Measurements from ENCODE around the gene DDX54. TPM values are rescaled to one million over a fixed set of nuclear protein-coding genes. Genes with fewer than 3 reads are reported as not detected.
"Not testable (repeated sequence)": the region's sequence is repeated elsewhere in the genome, so short reads cannot be mapped to it uniquely, and the experiment has no call there.

The DDX54 gene
- total RNA-seq, 1 donor from 2014 or later, result 43.9 TPM

DNA sequence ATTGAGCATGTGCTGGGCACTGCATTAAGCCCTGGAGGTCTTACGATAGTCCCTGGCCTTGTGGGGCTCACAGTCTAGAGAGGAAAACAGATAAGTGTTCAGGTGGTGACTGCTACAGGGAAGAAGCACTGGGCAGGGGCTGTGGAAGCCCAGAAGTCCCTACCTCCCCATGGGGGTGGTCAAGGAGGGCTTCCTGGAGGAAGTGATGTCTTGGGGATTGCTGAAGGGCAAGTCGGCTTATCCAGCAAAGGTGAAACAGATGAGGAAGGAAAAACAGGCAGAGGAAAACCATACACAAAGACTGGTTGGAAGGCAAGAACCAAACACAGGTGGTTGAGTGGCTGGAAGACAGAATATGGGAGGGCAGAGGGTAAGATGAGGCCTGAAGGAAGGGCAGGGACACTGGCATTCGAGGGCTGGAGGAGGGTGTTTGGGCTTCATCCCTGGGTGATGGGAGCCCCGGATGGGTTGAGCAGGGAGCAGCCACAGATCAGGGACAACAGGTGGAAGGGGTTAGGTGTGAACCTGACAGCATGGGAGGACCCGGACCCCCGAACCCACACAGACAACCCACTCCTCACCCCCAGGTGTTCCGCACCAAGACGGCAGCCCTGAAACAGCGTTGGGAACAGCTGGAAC is 33.0 kb downstream of the DDX54 start:
- DNase-seq (ENCODE audit: low spot score) (no peak), ATAC-seq (no peak)
- intact Hi-C loops (cut with DNase I), result no loop called here

DNA sequence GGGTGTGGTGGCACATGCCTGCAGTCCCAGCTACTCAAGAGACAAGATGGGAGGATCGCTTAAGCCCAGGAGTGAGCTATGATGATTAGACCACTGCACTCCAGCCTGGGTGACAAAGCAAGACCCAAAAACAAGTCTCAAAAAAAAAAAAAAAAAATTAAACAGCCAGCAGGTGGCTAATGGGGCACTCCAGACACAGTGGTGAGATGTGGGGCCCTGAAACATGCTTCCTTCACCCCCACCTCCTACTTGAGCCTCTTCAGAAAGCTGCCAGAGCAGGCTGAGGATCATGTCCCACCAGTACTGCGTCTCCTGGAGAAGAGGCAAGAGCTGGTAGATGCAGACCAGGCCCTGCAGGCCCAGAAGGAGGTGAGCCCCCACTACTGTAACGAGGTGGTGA is 33.6 kb downstream of the DDX54 start:
- intact Hi-C loops (cut with DNase I), result no loop called here
- no peak for ATAC-seq
- DNase-seq (ENCODE audit: low spot score), result no peak

DNA sequence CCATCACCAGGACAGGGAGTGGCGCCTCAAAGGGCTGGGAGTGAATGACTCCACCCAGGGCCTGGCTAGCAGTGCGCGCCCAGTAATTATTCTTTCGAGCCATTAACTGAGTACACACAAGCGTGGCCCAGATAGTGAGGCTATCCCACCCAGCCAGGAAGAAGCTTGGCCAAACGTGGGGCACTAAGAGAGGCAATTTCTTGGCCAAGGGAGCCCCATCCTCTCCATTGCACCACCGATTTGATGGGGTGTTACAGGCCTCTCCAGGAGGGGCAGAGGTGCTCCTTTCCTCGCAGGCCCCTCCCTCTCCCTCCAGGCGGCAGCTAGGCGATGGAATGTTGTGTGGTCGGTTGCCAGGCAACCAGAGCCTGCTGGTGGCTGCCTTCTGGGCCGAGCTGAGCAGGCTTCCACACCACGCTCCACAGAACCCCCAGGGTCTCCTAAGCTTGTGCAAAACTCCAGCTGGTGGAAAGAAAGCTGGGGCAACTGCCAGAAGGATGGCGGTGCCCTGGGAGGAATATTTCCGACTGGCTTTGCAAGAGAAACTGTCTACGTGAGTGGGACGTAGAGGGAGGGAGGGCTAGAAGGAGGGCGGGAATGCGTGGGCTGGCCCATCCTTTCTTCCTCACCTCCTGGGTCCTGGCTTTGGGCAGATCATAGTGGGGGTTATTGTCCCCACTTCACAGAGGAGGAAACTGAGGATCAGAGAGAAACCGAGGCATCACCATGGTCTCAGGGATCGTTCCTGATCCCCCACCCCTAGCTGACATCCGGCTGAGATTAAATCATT is 35.7 kb downstream of the DDX54 start, which contains the start of gene CFAP73:
TSS of gene CFAP73 (plus strand) at position 364 of the 790 bp plus-strand sequence. CDS start at position 498, 134 bp downstream.
- peak; percentile 84 for ATAC-seq
- intact Hi-C loops (cut with DNase I), result no loop called here
- DNase-seq (ENCODE audit: low spot score), result peak; percentile 75

DNA sequence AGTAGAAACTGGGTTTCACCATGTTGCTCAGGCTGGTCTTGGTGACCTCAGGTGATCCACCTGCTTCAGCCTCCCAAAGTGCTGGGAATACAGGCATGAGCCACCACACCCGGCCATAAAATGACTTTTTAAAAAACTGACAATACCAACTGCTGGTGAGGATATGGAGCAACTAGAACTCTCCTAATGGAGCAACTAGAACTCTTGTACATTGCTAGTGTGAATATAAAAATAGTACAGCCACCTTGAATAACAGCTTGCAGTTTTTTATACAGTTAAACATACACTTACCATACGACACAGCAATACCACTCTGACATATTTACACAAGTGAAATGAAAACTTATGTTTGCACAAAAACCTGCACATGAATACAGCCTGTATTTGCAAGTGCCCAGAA is 38.3 kb downstream of the DDX54 start:
- intact Hi-C loops (cut with DNase I), result no loop called here
- ATAC-seq, result no peak
- no peak for DNase-seq (ENCODE audit: low spot score)

DNA sequence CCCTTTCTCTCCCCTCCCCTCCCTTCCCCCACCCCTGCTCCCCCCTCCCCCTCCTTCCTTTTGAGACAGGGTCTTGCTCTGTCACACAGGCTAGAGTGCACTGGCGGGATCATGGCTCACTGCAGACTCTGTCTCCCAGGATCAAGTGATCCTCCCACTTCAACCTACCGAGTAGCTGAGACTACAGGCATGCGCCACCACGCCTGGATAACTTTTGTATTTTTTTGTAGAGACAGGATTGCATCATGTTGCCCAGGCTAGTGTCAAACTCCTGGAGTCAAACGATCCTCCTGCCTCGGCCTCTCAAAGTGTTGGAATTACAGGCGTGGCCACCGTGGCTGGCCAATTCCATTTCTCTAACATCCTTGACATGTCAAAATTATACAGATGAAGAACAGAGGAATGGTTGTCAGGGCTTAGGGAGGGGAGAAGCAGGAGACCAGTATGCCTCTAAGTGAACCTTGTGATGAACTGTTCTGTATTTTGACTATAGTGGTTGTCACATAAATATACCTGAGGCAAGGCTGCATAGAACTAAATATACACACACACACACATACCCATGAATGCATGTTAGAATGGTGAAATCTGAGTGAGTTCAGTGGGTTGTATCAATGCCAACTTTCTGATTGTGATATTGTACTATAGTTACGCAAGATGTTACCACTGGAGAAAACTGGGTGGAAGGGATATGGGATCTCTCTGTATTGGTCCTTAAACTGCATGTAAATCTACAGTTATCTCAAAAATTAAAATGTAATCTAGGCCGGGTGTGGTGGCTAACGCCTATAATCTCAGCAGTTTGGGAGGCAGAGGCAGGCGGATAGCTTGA is 39.3 kb downstream of the DDX54 start:
- no peak for ATAC-seq
- DNase-seq (ENCODE audit: low spot score), result no peak
- intact Hi-C loops (cut with DNase I), result no loop called here

DNA sequence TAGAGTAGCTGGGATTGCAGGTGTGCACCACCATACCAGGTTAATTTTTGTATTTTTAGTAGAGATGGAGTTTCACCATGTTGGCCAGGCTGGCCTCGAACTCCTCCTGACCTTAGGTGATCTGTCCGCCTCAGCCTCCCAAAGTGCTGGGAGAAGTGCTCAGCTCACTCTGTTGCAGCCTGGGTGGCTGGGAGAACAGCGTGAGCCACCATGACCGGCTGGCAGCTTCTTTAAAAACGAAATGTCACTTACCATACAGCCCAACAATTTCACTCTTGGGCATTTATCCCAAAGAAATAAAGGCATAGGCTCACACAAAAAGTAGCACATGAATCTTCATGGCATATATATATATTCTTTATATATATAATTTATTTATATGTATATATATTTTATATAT is 40.5 kb downstream of the DDX54 start:
- intact Hi-C loops (cut with DNase I), result no loop called here
- DNase-seq (ENCODE audit: low spot score), result no peak

DNA sequence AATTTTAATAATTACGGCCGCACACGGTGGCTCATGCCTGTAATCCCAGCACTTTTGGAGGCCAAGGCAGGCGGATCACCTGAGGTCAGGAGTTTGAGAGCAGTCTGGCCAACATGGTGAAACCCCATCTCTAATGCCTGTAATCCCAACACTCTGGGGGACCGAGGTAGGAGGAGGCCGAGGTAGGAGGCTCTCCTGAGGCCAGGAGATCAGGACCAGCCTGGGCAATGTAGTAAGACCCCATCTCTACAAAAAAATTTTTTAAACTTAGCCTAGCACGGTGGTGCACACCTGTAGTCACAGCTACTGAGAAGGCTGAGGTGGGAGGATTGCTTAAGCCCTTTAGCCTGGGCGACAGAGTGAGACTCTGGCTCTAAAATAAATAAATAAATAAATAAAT is 41.3 kb downstream of the DDX54 start:
- no peak for ATAC-seq
- intact Hi-C loops (cut with DNase I), result no loop called here
- DNase-seq (ENCODE audit: low spot score), result no peak

More for the DNA sequence above, 40.5 kb downstream of the DDX54 start:
- no peak for ATAC-seq

- DNase-seq (ENCODE audit: low spot score), result no peak
- peak; percentile 59 for ATAC-seq
- intact Hi-C loops (cut with DNase I), result no loop called here
These were observed 42.4 kb downstream of the DDX54 start for GRCh38 chr12:113142886-113143332.

DNA sequence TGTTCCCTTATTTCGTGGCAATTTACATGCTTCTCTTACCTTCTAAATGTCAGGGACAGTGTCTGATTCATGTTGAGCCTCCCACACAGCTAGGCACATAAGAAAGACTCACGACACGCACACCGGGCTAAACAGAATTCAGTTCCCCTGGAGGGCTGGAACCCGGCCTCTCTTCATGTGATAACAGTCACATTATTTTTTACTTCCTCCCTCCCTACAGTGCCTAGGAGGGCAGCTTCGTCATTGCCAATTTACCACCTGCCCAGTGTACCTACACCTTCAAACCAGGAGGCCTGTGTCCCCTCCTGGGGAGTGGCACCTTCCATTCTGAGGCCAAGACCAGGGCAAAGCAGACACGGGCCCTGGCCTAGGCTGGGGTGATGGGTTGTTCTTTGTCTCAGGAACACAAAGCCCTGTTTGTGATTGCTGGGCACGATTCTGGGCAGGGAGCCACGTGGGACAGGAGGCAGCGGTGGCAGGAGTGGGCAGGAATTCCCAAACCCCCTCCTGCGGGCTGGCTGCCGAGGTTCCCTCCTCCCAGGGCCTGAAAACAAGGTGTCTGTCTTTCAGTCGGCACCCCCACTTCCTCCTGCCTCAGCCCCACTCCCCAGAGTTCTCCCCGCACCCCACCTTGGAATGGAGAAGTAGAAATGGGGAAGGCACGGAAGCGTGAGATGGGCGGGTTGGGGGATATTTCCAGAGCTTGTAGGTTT is 42.9 kb downstream of the DDX54 start:
- ATAC-seq (peak; percentile 74), DNase-seq (ENCODE audit: low spot score) (peak; percentile 70)
- intact Hi-C loops (cut with DNase I), result no loop called here

- intact Hi-C loops (cut with DNase I); DNase-seq (ENCODE audit: low spot score); ATAC-seq: not testable (repeated sequence)
These were observed 43.6 kb downstream of the DDX54 start for GRCh38 chr12:113141716-113142115.

DNA sequence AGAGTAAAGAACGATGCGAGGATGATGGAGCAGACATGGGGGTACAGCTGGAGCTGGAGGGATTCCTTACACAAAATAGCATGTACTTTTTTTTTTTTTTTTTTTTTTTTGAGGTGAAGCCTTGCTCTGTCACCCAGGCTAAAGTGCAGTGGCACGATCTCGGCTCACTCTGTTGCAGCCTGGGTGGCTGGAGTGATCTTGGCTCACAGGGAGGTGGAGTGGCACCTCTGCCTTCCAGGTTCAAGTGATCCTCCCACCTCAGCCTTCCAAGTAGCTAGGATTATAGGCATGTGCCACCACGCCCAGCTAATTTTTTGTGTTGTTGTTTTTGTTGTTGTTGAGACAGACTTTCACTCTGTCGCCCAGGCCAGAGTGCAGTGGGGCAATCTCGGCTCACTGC is 44.6 kb downstream of the DDX54 start:
- ATAC-seq, result no peak
- intact Hi-C loops (cut with DNase I), result no loop called here

DNA sequence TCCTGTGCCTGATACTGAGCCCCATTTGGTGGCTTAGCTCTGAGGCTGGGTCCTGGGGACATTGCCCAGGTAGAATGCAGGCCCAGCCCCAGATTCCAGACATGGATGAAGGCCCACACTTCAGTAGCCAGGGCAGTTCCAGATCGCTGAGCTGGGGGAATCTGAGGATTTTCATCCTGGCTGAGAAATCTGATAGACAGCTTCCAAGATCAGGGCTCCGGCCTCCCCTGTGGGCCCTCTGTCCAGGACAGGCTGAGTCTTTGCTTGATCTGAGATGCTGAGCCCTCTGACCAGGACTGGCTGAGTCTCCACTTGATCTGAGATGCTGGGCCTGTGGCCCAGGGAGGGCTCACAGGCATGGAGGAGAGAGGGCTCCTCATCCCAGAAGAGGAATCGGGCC is 46.5 kb downstream of the DDX54 start:
- DNase-seq (ENCODE audit: low spot score), result no peak
- ATAC-seq, result no peak
- intact Hi-C loops (cut with DNase I), result no loop called here

More for the DNA sequence above, 44.6 kb downstream of the DDX54 start:
- no peak for DNase-seq (ENCODE audit: low spot score)

DNA sequence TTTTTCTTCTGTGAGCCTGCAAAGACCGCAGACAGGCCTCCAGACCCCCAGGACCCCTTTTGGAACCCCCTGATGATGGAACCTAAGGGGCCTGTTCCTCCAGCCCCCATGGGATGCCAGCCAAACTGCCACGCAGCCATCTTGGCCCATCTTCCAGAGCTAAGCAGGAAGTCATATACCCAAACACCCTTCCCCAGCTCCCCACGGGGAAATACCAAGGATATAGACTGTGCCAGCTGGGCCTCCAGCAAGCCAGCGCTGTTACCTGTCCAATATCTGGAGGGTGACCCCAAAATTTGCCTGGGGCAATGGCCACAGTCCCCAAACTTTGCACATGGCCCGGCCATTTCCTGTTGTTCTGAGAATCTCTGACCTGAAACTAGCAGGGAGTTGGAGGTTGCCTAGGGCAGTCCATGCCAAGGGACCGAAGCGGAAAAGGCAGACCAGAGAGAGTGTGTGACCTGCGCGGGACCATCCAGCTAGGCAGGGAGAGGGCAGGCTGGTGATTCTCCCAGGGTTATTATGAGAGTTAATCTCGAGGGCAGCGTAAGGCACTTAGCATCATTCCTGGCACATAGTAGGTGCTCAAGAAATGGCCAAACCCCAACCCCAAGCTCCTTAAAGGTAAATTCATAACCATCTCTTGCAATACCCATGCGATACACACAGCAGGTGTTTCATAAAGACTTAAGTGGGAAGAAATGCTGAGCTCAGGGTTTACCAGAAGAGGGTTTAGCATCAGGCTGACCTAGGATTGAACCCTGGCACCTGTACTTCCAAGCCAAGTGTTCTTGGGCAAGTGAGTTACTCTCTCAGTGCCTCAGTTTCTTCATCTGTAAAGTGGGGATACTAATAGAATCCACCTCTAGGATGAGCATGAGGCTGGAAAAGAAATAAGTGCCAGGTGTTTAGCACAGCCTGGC is 47.2 kb downstream of the DDX54 start:
- intact Hi-C loops (cut with DNase I), result no loop called here
- DNase-seq (ENCODE audit: low spot score) (no peak), ATAC-seq (no peak)

DNA sequence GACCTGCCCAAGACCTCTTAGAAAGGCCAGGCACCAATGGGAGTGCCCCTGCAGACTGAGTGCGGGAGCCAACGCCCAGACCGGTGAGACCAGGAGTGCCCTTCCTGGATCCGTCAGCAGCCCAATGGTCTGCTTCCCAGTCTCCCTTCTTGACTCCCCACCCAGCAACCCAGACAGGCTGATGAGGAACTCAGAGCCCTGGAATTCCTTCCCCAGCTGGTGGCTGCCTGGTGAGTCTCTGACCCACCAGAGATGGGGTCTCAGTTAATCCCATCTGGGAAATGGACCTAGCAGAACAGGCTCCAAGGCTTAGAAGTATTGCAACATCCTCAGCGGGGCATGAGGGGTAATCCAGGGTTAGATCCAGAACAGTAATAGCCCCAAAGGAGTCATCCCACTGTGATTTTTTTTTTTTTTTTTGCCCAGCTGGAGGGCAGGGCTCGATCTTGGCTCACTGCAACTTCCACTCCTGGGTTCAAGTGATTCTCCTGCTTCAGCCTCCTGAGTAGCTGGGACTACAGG is 48.2 kb downstream of the DDX54 start:
- DNase-seq (ENCODE audit: low spot score) (no peak), ATAC-seq (no peak)
- intact Hi-C loops (cut with DNase I), result no loop called here

- intact Hi-C loops (cut with DNase I), result no loop called here
- DNase-seq (ENCODE audit: low spot score), result no peak
- ATAC-seq, result peak; percentile 32
These were observed 48.9 kb downstream of the DDX54 start for GRCh38 chr12:113136128-113136989.

DNA sequence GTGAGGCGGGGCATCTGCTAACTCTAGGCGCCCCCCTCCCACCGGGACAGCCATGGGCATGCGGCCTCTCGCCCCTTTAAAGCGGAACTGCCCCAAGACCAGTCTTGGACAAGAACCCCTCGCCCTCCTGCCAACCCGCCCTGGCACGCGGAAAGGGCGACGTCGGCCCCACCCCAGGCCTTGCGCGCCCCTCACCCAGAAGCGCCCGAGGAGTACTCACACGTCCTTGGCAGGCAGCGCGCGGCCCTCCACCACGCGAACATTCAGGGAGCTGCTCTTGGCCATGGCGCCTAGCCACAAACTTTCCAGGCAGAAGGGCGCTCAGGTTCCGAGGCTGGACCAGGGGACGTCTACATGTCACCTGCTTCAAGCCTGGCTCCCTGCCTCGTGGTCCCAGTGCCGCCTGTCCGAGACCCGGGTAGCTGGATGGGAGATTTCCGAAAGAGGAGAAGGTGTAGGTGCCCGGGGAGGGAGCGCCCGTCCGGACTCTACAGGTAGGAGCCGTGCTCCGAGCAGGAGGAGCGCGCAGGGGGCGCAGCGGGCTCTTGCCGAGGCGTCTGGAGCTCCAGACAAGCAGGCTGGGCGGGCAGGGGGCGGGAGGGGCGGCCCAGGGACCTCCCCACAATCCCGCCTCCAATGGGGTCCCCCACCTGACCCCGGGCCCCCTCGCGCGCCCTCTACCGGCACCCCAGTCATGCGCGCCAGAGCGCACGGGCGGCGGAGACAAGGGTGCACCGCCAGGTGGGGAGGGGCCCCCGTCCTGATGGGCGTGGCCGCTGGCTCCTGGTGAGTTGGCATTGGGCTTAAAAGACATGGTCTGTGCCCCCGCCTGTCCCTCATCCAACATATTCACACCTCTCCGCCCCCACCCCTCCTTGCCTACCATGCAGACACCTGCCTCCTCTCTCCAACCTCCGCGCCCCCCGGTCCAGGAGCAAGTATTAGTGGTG is 49.8 kb downstream of the DDX54 start, which contains the start of gene RASAL1:
TSS of gene RASAL1 (minus strand) at position 584 of the 950 bp plus-strand sequence. CDS start at position 285, 299 bp downstream.
- ATAC-seq (peak; percentile 8), DNase-seq (ENCODE audit: low spot score) (no peak)
- intact Hi-C loops (cut with DNase I), result no loop called here
